ENCODE data around the gene ECM1. TPM values are rescaled to one million over a fixed set of nuclear protein-coding genes. Genes with fewer than 3 reads are reported as not detected.
A peak's percentile ranks its signal among the peaks of the same experiment; 100 is the strongest.

The ECM1 gene
- total and polyA plus RNA-seq, 2 donors (not counting 3 experiments of a cell fraction or from before 2014, with no cell fraction given) = 7.2 to 16.6 TPM

- dilution Hi-C loops (cut with MboI; ENCODE audit: extremely low pct_ligation_motif_present, low sequenced_read_pairs) (no loop called here), intact Hi-C loops (cut with micrococcal nuclease) (loop anchor here (1.0 to 5.0 kb wide), 4 partner anchors 17 to 148 kb away; partner anchors contain the start of gene TARS2)
- ChIA-PET CTCF (interaction anchor here (0.6 to 3.1 kb wide), 13 partner anchors 8 to 407 kb away, joined by 3 to 24 read pairs (median 4); partner anchors contain the start of genes ECM1 and TARS2), POLR2A (interaction anchor here (1.0 to 1.4 kb wide), 2 partner anchors 8 to 56 kb away, joined by 3 to 4 read pairs; partner anchors contain the start of gene ECM1)
- BruUV-seq (replicated peaks) = no TSS peak
- no peaks in the 10 kb centered on the region for H3K9me1 ChIP-seq (replicated peaks; ENCODE audit: control insufficient read depth, extremely low read depth, insufficient read depth, low read length)
- no peaks in the 10 kb centered on the region for H3K79me2 ChIP-seq (ENCODE audit: control insufficient read depth, insufficient read depth, low read length)
- no peaks in the 10 kb centered on the region for H4K20me1 ChIP-seq (replicated peaks; ENCODE audit: control insufficient read depth, extremely low read depth, insufficient read depth, low read length)
- peaks cover 6% of the 10 kb centered on the region for H3K4me1 ChIP-seq (ENCODE audit: control insufficient read depth, extremely low read depth, insufficient read depth, low read length)
- DNase-seq (ENCODE audit: low read depth, low spot score) (peak; percentile 97), FAIRE-seq (peak; percentile 96)
- H3K4me2 ChIP-seq (ENCODE audit: insufficient read depth, low read length) = peak within 1 kb of the TSS; percentile 92
- H3K27me3 ChIP-seq (ENCODE audit: control insufficient read depth in 2 of 2, insufficient read depth in 2 of 2, low read length in 2 of 2) = no peaks in the 10 kb centered on the region
- peak within 1 kb of the TSS; percentile 9 for H3K27ac ChIP-seq (ENCODE audit: insufficient read depth, low read depth, low read length)
- H3K9ac ChIP-seq (replicated peaks; ENCODE audit: extremely low read depth, insufficient read depth, low read length) = peak within 1 kb of the TSS; percentile 35
- TF ChIP-seq POLR2A (IDR thresholded peaks at IDR 0.05; ENCODE audit: low read depth, low read length) (peak; percentile 44), MYC (IDR thresholded peaks at IDR 0.05; ENCODE audit: low read depth, low read length) (no peak), POLR2AphosphoS5 (IDR thresholded peaks at IDR 0.05; ENCODE audit: insufficient read depth, low read depth, low read length) (peak; percentile 61), CTCF (IDR thresholded peaks at IDR 0.05; ENCODE audit: extremely low read depth in 1 of 2, insufficient read depth in 1 of 2, low read depth in 1 of 2, low read length in 2 of 2) (no peak), JUN (IDR thresholded peaks at IDR 0.05; ENCODE audit: borderline replicate concordance, insufficient read depth, insufficient read length, low read depth) (no peak), EZH2 (IDR thresholded peaks at IDR 0.05; ENCODE audit: borderline replicate concordance, low read depth, low read length, severe bottlenecking) (no peak), FOS (IDR thresholded peaks at IDR 0.05; ENCODE audit: borderline replicate concordance, insufficient read depth, low read length) (no peak)
- peak within 1 kb of the TSS; percentile 39 to 77 (median 48) for H3K4me3 ChIP-seq (replicated peaks in 1 of 3; ENCODE audit: insufficient read depth in 1 of 3, low read depth in 1 of 3, low read length in 3 of 3)
- H3K9me3 ChIP-seq (replicated peaks; ENCODE audit: control insufficient read depth, insufficient read depth, low read length) = no peaks in the 10 kb centered on the region
- H3K36me3 ChIP-seq (ENCODE audit: control insufficient read depth in 2 of 2, extremely low read depth in 1 of 2, insufficient read depth in 2 of 2, low read length in 2 of 2) = no peaks in the 10 kb centered on the region
- peak within 1 kb of the TSS; percentile 94 for H2AFZ ChIP-seq (ENCODE audit: low read depth, low read length)
Measured at GRCh38 chr1:150515328-150516049, 7.6 kb downstream of the ECM1 start, which contains the start of gene FALEC. FALEC (plus strand) TSS chr1:150515752.
